Stimulated activated CD8-positive, alpha-beta memory T cell treated with anti-CD3 and anti-CD28 coated beads, Interleukin-7, amount 100 ng/mL, for 1 hour (primary cell): ENCODE measurements around the gene CD247.
A peak's percentile ranks its signal among the peaks of the same experiment; 100 is the strongest.

Source experiments
- DNase-seq, 2 donors: peaks; one replicate each; pipeline ENCODE4 v3.0.0-alpha.2; 2020; ENCODE audit warnings: low read depth in 2 of 2

CD247 gene

DNA sequence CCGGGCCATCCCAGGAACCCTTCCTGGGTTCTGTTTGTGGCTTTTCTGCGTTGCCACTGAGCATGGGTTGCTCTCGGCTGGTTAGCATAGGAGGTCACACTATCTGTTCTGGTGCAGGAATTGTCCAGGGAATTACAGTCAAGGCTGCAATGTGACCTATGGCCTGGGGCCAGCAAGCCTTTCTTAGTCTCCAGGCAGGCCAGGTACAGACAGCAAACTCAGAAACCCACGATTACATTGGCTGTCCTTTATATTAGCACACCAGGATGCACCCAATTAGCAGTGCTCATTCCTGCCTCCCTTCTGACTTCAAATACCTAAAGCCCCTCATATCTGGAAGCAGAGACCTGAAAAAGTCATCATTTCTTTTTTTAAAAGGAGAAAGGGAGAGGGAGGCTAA, 55.2 kb downstream of the CD247 start:
- DNase-seq = no peak

DNA sequence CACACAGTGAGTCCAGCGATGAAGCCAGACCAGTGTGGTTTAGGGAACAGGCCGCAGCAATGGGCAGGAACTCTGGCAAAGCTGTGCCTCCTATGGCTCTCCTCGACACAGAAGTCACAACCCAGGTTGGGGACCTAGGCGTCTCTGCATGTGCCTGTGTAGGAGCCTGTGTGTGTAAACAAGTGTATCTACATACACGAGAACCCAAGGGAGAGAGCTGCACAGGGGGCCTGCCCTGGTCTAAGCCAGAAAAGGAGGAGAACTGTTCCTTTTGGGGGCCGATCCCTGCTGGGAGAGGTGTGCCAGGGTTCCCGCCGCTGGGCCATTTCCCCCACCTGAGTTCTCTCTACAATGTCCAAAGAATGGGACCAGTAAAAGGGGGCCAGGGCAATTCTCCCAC, 56.0 kb downstream of the CD247 start:
- no peak for DNase-seq

GRCh38 chr1:167460836-167461235, 57.5 kb downstream of the CD247 start:
- DNase-seq = no peak

DNA sequence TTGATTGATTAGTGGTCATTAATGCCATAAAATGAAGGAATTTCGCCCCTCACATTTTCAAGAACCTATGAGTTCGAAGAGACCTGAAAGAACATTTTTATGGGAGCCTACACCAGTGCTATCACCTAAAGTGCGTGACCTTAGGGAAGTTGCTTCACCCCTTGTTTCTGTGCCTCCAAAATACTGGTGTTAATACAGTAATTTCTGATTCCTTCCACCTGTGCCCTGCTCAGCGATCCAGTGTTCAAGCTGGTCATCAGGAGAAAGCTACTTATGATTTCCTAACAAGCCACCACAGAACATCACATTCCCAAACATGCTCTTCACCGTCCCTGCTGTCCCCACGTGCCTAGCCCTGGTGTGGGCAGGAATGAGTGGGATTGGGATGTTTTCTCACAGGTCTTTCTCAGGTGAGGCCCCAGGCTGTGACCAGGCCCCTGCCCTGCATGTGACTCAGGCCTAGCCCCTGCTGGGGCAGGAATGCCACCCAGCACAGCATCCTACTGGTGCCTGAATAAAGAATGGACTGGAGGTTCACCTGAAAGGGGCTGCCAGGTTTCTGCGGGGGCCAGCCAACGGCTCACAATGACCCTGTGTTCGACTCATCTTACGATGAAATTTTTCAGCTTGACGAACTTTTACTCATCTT, 60.3 kb downstream of the CD247 start:
- no peak for DNase-seq

DNA sequence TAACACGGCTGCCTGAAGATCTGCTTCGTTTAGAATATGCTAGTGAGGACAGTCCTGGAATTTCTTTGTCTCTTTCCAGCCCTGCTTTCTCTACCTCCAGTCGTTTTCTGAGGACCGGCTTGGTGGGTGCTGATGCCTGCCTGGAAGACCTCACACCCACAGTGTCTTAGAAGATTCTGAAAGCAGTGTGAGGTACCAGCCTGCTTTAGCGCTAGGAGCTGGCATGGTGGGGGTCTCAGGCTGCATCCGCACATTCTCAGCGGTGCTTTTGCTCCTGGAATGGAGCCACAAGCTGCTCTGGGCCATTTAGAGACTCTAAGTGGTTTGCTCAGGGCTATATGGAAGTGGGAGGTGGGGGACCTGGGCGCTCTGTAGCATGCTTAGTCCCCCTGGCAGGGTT, 61.4 kb downstream of the CD247 start:
- no peak for DNase-seq

DNA sequence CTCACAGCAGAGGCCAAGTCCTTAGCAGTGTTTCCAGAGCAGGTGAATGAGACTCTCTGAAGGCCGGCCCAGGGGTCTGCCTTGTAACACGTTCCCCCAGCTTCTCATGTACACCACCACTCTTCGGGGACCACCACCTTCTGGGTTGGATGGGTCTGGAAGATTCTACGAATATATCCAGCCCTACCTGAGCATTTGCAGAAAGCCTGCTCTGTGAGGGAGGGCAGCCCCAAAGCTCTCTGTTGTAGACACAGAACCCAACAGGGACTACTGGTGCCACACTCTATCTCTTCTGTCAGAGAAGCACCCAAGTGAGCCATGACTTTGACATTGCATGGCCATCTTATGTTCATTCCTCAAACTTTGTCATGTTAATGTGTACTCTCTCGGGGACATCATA, 61.8 kb downstream of the CD247 start:
- DNase-seq = no peak

- no peak for DNase-seq
Observed at GRCh38 chr1:167455786-167456446, 62.4 kb downstream of the CD247 start.

- peak; percentile 46 to 52 for DNase-seq
Observed at GRCh38 chr1:167454894-167455785, 63.2 kb downstream of the CD247 start.

GRCh38 chr1:167454304-167454893, 63.9 kb downstream of the CD247 start:
- DNase-seq = no peak

DNA sequence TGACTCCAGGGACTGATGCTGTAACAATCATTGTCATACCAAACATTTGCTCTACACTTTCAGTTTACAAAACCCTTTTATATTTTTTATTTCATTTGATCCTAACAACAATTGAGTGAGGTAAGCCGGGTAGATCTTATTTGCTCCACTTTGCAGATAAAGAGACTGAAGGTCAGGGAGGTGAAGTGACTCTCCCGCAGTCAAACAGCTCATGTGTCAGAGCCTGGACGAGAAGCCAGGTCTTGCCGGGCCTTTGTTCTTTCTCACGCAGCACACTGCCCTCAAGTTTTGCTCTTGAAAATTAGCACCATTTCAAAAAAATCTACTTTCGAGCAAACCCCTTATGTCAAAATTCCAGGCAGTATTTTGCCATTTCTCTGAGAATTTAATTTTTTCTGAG, 65.2 kb downstream of the CD247 start:
- DNase-seq = no peak

GRCh38 chr1:167452483-167452882, 65.8 kb downstream of the CD247 start:
- no peak for DNase-seq

- DNase-seq = no peak
Observed at GRCh38 chr1:167450843-167451242, 67.5 kb downstream of the CD247 start.

DNA sequence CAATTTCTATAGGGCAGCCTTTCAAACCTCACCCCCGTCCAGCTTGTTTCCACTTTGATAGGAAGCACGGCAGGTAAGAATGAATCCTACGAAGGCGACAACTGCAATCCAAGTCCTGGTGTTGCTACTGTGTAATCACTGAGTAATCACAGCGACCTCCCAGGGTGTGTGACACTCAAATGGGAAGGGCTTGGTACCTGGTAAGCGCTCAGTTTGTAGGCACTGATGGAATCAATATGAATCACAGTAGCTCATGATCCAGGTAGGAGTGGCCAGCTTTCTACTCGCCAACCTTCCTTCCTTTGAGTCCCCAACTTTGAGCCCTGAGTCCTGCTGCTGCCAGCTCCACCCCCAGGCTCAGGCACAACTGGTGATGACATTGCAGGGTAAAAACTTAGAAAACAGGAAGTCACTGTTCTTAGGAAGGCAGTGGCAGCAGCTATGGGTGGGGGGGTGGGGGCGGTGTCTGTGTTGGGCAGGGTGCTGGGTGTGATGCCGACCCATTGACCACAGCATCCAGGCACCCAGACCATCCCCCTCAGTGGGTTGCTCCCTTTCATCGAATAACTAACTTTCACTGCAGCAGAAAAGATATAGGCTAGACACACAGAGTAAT, 70.7 kb downstream of the CD247 start:
- peak in 1 of 2 donors; percentile 41 for DNase-seq

DNA sequence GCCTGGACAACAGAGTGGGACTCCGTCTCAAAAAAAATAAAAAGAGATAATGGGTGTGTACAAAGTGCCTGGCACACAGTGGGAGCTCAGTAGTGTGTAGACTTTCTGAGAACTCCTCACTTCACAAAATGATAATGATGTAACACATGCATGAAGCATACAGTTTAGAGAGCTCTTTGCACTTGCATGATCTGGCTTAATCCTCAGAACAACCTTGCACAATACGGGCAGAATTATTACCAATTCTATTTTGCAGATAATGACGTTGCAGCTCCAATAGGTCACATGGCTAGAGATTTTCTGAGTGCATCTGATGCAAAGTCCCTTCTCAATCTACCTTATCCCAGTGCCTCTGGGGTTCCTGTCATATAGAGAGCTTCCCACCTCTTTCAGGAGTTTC, 71.4 kb downstream of the CD247 start:
- DNase-seq = no peak

- no peak for DNase-seq
Observed at GRCh38 chr1:167443757-167444156, 74.6 kb downstream of the CD247 start.

DNA sequence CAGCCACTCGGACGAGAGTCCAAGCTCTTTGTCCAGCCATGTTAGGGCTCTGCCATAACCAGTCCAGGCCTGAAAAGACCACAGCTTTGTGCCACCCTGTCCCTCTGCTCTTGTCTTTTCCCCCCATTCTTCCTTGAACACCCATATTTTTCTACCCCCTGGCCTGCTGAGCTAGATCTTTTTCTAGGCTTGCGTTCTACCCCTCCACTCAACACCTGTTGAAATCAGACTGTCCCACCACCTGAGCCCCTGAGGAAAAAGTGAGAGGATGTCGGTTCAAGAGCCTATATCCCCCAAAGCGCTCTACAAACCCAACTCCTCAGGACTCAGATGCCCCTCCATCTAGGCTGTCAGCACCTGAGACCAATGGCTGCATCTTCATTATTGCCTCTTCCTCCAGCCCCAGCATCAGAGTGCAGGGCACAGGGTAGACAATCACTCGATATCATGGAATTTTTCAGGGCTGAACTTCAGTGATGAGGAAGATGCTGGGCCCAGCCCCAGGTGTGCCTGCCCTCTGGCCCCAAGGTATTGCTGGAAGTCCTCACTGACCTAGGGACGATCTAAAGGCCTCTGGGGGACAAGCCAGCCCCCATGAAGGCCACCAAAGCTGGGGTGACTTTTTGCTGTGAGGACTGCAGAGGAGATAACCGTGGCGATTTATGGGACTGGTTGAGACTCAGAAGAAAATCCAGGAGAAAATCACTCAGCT, 75.3 kb downstream of the CD247 start:
- DNase-seq = no peak

DNA sequence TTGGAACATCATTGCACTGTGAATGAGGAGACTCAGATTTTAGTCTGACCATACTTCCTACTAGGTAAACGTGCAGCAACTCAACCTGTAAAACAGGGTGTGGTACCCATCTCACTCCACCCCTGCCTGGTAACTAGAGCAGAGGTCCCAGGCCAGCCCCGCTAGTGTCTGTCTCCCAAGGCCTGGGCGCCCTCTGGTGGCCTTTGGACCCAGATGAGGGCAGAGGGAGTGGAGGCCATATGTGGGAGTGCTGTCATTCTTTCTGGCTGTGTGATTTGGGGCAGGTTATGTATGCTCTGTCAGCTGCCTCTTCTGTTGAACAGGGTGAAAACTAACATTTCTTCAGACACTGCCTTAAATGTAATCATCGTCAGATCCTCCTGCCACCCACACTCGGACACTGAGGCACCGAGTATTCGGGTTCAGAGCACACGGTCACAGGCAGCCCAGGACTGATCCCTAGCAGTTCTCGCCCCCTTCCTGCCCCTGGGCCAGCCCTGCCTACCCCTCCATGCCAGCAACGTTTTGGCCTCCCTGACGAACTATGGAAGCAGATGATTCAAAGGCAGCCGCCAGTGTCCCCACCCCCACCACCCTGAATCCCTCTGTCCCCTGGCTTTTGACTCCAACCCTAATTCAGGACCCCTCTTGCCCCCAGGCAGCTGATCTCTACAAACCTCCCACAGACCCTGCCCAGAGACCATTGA, 76.0 kb downstream of the CD247 start:
- DNase-seq = peak; percentile 64 to 71

GRCh38 chr1:167441222-167441621, 77.1 kb downstream of the CD247 start:
- no peak for DNase-seq

DNA sequence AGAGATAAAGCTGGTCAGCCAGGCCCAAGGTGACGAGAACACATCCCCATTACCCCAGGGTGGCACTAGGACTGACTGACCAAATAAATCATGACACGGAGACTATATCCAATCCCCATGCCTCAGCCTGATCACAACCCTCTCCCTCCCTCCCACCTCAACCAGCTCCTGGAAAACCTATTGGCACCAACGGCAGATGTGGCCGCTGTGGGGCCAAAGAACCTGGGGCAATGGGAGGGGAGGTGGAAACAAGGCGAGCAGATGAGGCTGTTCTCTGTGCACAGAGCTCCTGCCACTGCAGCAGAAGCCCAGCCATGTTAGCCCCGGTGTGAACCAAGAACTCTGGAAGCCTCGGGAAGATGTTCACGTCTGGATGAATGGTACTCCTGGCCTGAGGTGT, 77.6 kb downstream of the CD247 start:
- DNase-seq = no peak

DNA sequence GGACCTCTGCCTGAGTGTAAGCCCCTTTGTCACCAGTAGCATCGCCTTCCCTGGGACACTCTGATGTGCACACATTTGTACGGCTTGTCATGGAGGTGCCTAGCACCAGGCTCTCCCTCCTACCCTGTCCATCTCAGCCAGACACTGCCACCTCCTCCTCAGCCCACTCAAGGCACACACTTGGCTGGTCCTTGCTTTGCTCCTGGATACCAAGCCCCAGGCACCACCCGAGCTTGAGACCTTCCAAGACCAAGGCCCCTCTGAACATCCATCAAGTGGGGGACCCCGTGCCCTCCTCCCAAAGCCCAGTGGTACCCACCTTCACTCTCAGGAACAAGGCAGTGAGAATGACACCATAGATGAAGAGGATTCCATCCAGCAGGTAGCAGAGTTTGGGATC, 78.0 kb downstream of the CD247 start:
- DNase-seq = no peak
